Heart left ventricle (tissue), 16 donors: ENCODE measurements around the gene PWP1. TPM values are rescaled to one million over a fixed set of nuclear protein-coding genes. Genes with fewer than 3 reads are reported as not detected.

Experiments
- ATAC-seq, 4 donors: fragments of 200-7000 bp; cut with Tn5 transposase; one replicate each; pipeline ENCODE4 v1.9.1; 2020 to 2022; ENCODE audit warnings: moderate library complexity in 4 of 4, mild to moderate bottlenecking in 3 of 4, moderate number of reproducible peaks in 1 of 4
- DNase-seq, 5 donors: peaks; one replicate each; pipeline ENCODE4 v3.0.0-alpha.2; 2020
- H3K27ac ChIP-seq, 12 donors: fragments of 200-600 bp; sonication (generic) in 4 of 12; one replicate each; pipeline versions ENCODE4 v1.5.0 to v1.8.0; 2016 to 2022; ENCODE audit warnings: mild to moderate bottlenecking in 2 of 12
- H3K27me3 ChIP-seq, 9 donors: fragments of 200-600 bp; sonication (generic) in 2 of 9; one replicate each; pipeline versions ENCODE4 v1.5.1 to v1.8.0; 2016 to 2022; ENCODE audit warnings: mild to moderate bottlenecking in 3 of 9
- H3K36me3 ChIP-seq, 9 donors: fragments of 200-600 bp; sonication (generic) in 2 of 9; one replicate each; pipeline versions ENCODE4 v1.5.0 to v1.8.0; 2018 to 2022; ENCODE audit warnings: mild to moderate bottlenecking in 2 of 9
- H3K4me1 ChIP-seq, 12 donors: fragments of 200-600 bp; sonication (generic) in 4 of 12; one replicate each; pipeline versions ENCODE4 v1.5.0 to v1.8.0; 2016 to 2022; ENCODE audit warnings: mild to moderate bottlenecking in 3 of 12
- H3K4me3 ChIP-seq, 12 donors: fragments of 200-600 bp; sonication (generic) in 4 of 12; one replicate each; pipeline versions ENCODE4 v1.5.0 to v1.8.0; 2017 to 2022; ENCODE audit warnings: mild to moderate bottlenecking in 9 of 12, moderate library complexity in 4 of 12
- H3K9me3 ChIP-seq, 12 donors: fragments of 200-600 bp; sonication (generic) in 4 of 12; one replicate each; pipeline versions ENCODE4 v1.5.0 to v1.8.0; 2016 to 2022; ENCODE audit warnings: mild to moderate bottlenecking in 1 of 12
- POLR2A ChIP-seq, 2 donors: fragments of 450-650 bp; IDR thresholded peaks; one replicate each; pipeline ENCODE4 v1.6.1; 2017; ENCODE audit warnings: antibody characterized with exemption in 2 of 2, mild to moderate bottlenecking in 2 of 2, moderate library complexity in 2 of 2
- WGBS, 4 donors: extraction: QIAGEN DNeasy Blood & Tissue Kit in 2 of 4; methylation state at CpG; one replicate each; pipeline versions ENCODE4 v1.1.5 to v1.1.7; 2013 to 2018; 5-methylcytosine and 5-hydroxymethylcytosine counted together
- intact Hi-C, 10 donors: fragments of 100-400 bp; cut with DNase I; formaldehyde crosslinking; loops; one replicate each; pipeline versions ENCODE4 v1.11.1 to v1.14.2; 2022
- long read RNA-seq, 3 donors: library from polyadenylated mRNA; unstranded; transcript quantifications; one replicate each; pipeline ENCODE4 v2.0.0, GENCODE V29; 2020 to 2021
- polyA plus RNA-seq, 2 donors: library from polyadenylated mRNA; stranded (reverse); fragments of 200-250 nt; gene quantifications; one replicate each; pipeline ENCODE4 v1.2.3, GENCODE V29; 2013
- total RNA-seq, 9 donors: library from RNA; depleted of rRNA in 2 of 9; stranded (reverse); fragments of >200 nt in 2 of 9; fragmentation: NEBNext Ultra II Directional in 3 of 9; extraction: Animal tissue kit (Norgen Biotek cat#: 25700) in 3 of 9; gene quantifications; one replicate each; pipeline versions ENCODE4 v1.1.0 to v1.2.4, GENCODE V29; 2016 to 2023
- TF ChIP-seq, protein P1 (sequence below), 12 donors: fragments of 200-600 bp; sonication (generic) in 4 of 12; IDR thresholded peaks; one replicate each; pipeline versions ENCODE4 v1.5.0 to v1.8.0; 2018 to 2022; ENCODE audit warnings: antibody characterized with exemption in 12 of 12, mild to moderate bottlenecking in 5 of 12
- donor health status: ischemic (EF 13 %, LVEDD 7.1; RV severe dilation, severe dysfunction).
- donor health status: healthy with polysubstance abuse.
- donor health status: DM: no; HTN: yes; CAD: no.
- donor health status: DM: no; HTN: no; CAD: no.
- donor health status: ischemic (EF 25% LVEDD 6.9; RV normal size, moderate dysfunction).
- donor health status: ischemic (EF 25% LVEDD 5.7; RV mildly dilated, moderate dysfunction).
- donor health status: healthy.
- donor health status: DM: yes; HTN: yes; CAD: no.
- donor health status: ischemic (EF 35%, LVEDD 5.7; RV mildly dilated, moderate dysfunction).
- donor health status: nonischemic (EF 11% LVEDD 7.7; RV severe dilation, severe dysfunction).
- donor health status: DM: yes; HTN: yes; CAD: no.
- donor health status: PGD.
- donor health status: ischemic (EF 29% LVEDD 5.4; RV normal size, mild dysfunction).
- donor health status: nonischemic (EF 23%, LVEDD 6.1; RV moderate dilation, normal function).

PWP1 gene
- total RNA-seq (10 to 100 TPM; 11.7 to 49.7 (median 17.0) TPM), polyA plus RNA-seq (10 to 100 TPM in 1 of 2 donors, 1 to 10 TPM in 1; 7.6 to 27.9 TPM)
- long read RNA-seq, donor 1, transcript PWP1-201 (15 exons, 2,621 nt) = major isoform, 28 of 34 reads
- long read RNA-seq, donor 1, partial matches to known transcripts = 3 of 34 reads
- long read RNA-seq, donor 1, other reads (novel, unspliced or antisense) = 3 of 34 reads
- long read RNA-seq, donor 2, transcript PWP1-201 (15 exons, 2,621 nt) = major isoform, 18 of 26 reads
- long read RNA-seq, donor 2, partial matches to known transcripts = 7 of 26 reads
- long read RNA-seq, donor 2, other reads (novel, unspliced or antisense) = 1 of 26 reads
- long read RNA-seq, donor 3, transcript PWP1-201 (15 exons, 2,621 nt) = major isoform, 13 of 18 reads
- long read RNA-seq, donor 3, partial matches to known transcripts = 4 of 18 reads
- long read RNA-seq, donor 3, other reads (novel, unspliced or antisense) = 1 of 18 reads

DNA sequence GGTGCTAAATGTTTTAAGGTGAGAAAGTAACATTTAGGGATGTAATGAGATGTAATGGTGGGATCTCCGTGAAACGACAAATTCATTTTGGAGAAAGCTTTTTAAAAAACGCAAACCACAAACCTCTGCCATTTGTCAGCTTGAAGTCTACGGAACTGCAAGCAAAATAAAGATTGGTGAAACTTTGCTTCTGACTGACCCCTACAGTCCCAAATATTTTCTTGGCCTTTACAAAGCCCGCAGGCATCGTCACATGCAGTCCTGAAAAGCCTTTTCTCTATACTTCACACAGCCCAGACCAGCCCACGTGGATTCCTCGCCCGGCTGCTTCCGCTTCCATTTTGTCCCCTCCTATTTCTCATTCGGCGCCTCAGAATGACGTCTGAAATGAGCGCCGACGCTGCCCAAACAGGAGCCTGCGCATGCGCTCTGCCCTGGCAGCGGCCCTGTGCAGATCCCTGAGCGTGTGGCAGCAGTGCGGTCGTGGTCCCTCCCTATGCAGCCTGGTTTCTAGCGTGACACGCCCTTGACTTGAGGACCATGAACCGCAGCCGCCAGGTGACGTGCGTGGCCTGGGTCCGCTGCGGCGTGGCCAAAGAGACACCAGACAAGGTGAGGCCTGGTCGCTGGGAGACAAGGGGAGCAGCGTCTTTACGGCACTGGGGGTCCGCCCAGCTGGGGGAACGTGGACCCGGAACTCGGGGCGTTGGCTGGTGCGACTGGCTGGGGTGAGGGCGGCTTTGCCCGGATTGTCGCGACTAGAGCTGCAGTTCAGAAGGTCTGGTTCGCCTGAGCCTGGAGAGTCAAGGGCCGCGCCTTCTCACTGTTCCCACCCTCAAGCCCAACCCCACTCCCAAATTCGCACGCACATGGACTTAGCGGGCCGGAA, at the start of gene PWP1:
PWP1 (plus strand) TSS at position 440 of the 889 bp plus-strand sequence; CDS start at position 541, 101 bp downstream.
- no peaks in the 10 kb centered on the region for H3K27me3 ChIP-seq
- ATAC-seq = peak; percentile 95 to 99 (median 96)
- peak; percentile 7 to 67 for TF ChIP-seq POLR2A (IDR thresholded peaks at IDR 0.05)
- TF ChIP-seq, protein P1, sequence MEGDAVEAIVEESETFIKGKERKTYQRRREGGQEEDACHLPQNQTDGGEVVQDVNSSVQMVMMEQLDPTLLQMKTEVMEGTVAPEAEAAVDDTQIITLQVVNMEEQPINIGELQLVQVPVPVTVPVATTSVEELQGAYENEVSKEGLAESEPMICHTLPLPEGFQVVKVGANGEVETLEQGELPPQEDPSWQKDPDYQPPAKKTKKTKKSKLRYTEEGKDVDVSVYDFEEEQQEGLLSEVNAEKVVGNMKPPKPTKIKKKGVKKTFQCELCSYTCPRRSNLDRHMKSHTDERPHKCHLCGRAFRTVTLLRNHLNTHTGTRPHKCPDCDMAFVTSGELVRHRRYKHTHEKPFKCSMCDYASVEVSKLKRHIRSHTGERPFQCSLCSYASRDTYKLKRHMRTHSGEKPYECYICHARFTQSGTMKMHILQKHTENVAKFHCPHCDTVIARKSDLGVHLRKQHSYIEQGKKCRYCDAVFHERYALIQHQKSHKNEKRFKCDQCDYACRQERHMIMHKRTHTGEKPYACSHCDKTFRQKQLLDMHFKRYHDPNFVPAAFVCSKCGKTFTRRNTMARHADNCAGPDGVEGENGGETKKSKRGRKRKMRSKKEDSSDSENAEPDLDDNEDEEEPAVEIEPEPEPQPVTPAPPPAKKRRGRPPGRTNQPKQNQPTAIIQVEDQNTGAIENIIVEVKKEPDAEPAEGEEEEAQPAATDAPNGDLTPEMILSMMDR (IDR thresholded peaks at IDR 0.05) = peak in 1 of 12 donors; percentile 10
- WGBS, 4 donors = 0 to 1% (median 0%) methylated on average over 40 to 51 of the region's 51 CpGs
- peaks cover 7 to 32% (median 24%) of the 10 kb centered on the region in 9 donors for H3K36me3 ChIP-seq
- intact Hi-C loops = loop anchor here in 5 of 10 donors (1.0 to 10.0 kb wide), 4 partner anchors 75 to 829 kb away; partner anchors contain the start of genes PRDM4 (in 4 of the 5) and FICD (in 3 of the 5)
- peak within 1 kb of the TSS in 11 of 12 donors; percentile 52 to 85 (median 73) for H3K27ac ChIP-seq
- H3K4me1 ChIP-seq = peaks cover 0 to 26% (median 18%) of the 10 kb centered on the region in 12 donors
- peak; percentile 93 to 98 (median 96) for DNase-seq
- no peaks in the 10 kb centered on the region for H3K9me3 ChIP-seq
- H3K4me3 ChIP-seq = peak within 1 kb of the TSS; percentile 70 to 99 (median 88)

DNA sequence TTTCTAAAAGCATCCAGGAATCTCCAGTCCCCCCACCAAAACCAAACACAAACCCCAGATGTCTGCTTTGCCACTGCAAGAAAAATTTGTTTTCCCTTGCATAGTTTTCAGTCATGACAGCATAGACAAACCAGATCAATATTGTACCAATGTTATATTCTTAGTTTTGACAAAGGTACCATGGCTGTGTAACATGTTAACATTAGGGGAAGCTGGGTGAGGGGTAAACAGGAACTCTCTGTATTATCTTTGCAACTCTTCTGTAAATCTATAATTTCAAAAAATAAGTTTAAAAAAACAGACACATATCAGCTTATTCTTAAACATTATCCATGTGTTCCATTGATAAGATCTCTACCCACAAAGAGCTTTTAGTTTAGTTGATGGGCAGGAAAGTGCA, 44.4 kb upstream of the PWP1 start:
- TF ChIP-seq, protein P1 (IDR thresholded peaks at IDR 0.05) = no peak
- no peak for TF ChIP-seq POLR2A (IDR thresholded peaks at IDR 0.05)
- Histone ChIP-seq H3K27me3 (peaks cover 0 to 5% (median 0%) of the 10 kb centered on the region in 9 donors), H3K4me1 (peaks cover 0 to 8% (median 0%) of the 10 kb centered on the region in 12 donors), H3K4me3 (no peak overlapping the region), H3K9me3 (no peaks in the 10 kb centered on the region), H3K27ac (no peak overlapping the region), H3K36me3 (no peaks in the 10 kb centered on the region)
- no peak for DNase-seq
- intact Hi-C loops = no loop called here
- no peak for ATAC-seq

DNA sequence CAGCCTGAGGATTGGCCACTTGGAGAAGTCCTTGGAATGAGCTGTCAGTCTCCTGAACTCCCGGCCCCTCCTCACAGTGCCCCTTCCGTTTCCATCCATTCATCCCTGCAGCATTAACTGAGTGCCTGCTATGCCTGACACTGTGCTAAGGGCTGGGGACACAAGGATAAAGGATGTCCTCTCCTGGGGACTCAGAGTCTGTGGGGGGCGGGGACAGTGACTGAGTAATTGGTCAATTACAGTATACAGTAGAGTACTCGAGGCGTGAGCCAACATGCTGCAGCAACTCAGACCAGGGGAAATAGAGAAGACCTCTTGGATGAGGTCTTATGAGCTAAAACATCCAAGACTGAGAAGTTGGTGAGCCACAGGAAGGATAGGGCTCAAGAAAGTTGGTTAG, 43.4 kb upstream of the PWP1 start:
- H3K4me3 ChIP-seq = no peak overlapping the region
- H3K27me3 ChIP-seq = peaks cover 0 to 5% (median 0%) of the 10 kb centered on the region in 9 donors
- WGBS, 4 donors = 73 to 81% (median 79%) methylated on average over 5 of the region's 5 CpGs
- H3K36me3 ChIP-seq = no peaks in the 10 kb centered on the region
- H3K27ac ChIP-seq = no peak overlapping the region
- intact Hi-C loops = no loop called here
- TF ChIP-seq, protein P1 (IDR thresholded peaks at IDR 0.05) = no peak
- TF ChIP-seq POLR2A (IDR thresholded peaks at IDR 0.05) = no peak
- no peaks in the 10 kb centered on the region for H3K9me3 ChIP-seq
- DNase-seq (no peak), ATAC-seq (no peak)
- H3K4me1 ChIP-seq = peaks cover 0 to 11% (median 0%) of the 10 kb centered on the region in 12 donors
